NCI-H774 (cell line): ENCODE measurements around the gene UAP1L1.
"Not testable (repeated sequence)": the region's sequence is repeated elsewhere in the genome, so short reads cannot be mapped to it uniquely, and the experiment has no call there.

Experiments used
- DNase-seq: peaks from one replicate; lab custom pipeline; 2025; lab: John Stamatoyannopoulos, UW

UAP1L1 gene, protein sequence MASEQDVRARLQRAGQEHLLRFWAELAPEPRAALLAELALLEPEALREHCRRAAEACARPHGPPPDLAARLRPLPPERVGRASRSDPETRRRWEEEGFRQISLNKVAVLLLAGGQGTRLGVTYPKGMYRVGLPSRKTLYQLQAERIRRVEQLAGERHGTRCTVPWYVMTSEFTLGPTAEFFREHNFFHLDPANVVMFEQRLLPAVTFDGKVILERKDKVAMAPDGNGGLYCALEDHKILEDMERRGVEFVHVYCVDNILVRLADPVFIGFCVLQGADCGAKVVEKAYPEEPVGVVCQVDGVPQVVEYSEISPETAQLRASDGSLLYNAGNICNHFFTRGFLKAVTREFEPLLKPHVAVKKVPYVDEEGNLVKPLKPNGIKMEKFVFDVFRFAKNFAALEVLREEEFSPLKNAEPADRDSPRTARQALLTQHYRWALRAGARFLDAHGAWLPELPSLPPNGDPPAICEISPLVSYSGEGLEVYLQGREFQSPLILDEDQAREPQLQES

DNA sequence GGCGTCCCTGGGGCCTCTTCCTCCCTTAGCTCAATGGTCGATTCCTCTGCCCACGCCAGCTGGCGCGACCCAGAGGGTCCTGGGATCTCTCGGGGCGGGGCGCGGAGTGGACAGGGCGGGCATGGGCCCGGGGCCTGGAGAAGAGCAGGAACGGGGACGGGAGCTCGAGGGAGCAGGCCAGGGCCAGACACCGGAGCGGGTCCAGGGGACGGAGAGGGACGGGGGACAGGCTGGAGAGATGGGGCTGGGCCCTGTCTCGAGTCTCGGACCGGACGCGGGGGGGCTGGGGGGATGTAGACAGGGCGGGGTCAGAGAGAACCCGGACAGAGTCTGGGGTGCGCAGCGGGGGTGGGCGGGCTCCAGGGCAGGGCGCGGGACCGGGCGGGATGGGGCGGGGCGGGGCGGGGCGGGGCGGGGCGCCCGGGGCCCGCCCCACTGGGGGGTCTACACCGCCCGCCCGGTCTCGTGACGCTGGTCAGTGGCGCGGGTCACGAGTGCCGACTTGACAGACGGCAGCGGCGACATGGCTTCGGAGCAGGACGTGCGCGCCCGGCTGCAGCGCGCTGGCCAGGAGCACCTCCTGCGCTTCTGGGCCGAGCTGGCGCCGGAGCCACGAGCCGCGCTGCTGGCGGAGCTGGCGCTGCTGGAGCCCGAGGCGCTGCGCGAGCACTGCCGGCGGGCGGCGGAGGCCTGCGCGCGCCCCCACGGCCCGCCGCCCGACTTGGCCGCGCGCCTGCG is at the start of gene UAP1L1:
Gene UAP1L1 (plus strand): TSS at position 508 of the 738 bp plus-strand sequence. CDS start 16 bp downstream, at position 524.
- DNase-seq = peak; percentile 54

DNA sequence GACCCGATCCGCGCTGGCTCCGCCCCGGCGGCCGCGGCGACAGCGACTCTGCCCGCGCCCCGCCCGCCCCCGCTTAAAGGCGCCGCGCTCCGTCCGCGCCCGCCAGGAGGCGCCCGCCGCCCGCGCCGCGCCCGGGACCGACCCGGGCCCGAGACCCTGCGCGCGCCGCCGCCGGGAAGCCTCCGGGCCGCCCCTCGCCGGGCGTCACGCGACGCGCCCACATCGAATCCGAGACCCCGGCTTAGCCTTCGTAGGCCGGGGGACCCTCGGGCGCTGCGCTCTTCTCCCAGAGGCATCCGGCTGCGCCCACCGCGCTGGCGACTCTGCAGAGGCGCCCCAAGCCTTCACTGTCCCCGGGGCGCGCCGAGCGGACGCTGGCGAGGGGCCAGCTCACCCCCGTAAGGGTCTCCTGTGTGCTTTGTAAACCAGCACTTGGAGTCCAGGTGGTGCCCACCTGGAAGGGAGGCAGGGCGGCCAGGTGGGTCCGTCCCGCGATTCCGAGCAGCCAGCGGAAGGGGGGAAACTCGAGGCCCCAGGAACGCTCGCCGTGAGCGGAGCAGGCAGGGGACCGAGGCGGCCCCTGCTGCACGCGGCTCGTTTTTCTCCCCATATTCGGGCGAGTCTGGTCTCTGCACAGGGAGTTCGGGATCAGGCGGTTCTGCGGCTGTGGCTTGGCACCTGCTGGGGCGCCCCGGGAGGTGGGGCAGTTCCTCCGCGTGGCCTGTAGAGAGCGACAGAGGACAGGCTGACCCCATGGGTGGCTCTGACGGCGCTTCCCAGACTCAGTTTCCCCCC is 48.9 kb upstream of the UAP1L1 start:
- peak; percentile 69 for DNase-seq

DNA sequence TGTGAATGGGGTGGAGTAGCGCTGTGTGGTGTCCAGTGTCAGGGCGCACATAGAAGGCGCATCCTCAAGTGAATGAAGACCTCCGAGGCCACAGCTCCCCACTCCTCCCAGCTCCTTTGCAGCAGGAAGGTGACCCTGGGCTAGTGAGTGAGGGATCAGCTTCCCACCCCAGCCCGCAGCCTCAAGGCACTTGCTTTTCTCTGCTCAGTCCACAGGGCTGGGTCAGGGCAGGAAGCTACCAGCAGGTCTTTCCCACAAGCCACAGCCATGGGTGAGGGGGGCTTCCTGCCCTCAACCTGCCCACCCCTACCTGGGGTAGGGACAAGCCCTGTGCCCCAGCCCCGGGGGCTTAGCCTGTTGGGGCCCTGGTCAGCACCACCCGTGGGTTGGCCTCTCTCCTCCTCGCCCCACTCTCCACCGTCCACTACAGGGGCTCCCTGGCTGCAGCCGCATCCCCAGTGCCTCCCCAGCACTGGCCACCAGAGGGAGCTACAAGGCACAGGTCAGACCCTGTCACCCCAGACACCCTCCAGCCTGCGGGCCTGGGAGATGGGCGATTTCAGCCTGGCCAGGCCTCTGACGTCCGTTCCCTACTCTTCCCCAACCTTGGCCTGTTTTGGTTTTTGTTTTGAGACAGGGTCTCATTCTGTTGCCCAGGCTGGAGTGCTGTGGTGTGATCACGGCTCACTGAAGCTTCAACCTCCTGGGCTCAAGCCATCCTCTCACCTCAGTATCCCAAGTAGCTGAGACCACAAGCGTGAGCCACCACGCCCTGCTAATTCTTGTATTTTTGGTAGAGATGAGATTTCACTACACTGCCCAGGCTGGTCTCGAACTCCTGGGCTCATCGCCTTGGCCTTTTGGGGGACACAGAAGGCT is 48.0 kb upstream of the UAP1L1 start:
- DNase-seq = peak; percentile 38

DNA sequence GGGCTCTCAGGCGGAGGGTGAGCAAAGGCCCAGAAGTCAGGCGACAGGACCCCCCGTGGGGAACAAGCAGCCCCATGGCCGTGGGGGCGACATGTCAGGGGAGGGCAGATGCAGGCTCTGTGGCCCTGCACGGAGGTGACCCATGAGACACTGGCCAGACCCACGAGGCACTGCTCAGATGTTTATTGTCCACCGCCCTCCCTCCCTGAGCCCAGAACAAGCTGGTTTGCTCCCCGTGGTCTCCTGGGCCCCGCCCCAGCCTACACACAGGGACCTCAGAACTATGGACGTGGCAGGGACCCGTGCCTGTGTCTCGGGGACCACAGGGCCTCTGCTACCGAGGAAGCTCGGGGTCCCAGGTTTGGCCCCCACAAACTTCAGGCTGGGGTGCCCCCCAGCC is 47.3 kb upstream of the UAP1L1 start:
- no peak for DNase-seq

DNA sequence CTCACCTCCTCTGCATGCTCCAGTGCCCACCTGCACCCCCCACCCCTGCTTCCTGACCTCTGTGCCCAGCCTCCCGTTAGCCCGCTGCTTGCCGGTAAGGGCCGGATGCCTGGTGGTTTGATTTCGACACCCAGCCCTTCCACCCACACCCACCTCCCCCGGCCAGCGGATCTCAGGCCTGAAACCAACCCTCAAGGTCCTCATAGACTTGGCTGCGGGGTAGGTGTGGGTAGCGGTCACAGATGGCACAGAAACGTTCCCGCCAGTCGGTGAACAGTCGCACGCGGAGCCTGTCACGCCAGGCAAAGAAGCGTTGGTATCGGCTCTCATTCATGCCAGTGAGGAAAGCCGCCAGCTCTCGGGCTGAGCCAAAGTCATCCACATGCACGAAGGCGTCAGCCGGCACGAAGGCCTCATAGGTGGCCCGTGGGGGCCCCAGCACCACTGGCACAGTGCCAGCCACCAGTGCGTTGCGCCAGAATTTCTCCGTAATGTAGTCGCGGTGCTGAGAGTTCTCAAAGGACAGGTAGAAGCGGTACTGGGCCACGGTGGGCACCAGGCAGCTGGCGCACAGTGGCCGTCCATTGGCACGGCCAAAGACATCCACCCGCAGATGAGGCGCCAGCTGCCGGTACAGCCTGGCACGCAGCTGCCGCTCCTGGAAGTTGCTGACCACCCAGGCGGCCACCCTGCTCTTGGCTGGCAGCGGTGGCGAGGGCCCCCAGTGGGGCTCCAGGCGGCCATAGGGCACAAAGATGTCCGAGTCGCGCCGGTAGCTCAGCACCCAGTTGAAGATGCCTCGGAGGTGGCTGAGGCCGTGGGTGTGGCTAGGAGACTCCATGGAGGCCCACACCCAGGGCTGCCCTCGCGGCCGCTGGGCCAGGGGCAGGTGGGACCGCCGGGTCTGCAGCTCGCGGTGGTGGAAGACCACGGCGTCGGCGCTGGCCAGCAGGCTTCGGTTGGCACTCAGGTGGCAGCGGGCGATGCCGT is 46.5 kb upstream of the UAP1L1 start:
- DNase-seq = no peak

DNA sequence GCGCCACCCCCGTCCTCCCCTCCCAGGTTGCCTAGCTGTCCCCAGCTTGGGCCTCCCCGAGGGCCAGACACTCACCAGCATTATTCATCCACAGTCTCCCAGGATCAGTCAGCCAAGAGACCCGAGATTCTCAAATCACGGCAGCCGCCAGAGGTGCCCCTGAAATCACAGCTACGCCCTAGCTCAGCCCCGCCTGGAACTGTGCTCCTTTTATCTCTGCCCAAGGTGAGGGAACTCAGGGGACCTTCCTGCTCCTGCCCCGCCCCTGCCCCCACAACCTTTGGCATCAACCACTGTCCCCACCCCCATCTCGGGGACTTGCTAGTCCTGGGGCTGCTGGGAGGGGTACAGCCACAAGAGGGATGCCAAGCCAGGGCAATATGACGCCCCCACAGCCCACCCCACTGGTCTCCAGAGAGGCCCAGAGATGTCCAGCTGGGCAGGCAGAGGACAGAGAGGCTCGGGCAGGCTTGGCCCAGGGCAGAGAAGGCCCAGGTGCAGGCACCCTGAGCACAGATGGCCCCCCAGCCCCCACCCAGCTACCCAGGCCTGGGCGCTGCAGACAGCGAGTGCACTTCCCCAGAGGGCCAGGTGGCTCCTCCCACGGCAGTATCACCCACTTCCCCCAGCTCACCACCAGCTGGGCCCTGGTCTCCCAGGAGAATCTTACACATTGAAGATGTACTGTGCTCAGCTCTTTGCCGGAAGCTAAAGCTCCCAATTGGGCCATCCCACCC is 45.2 kb upstream of the UAP1L1 start, which contains the start of gene FUT7:
Gene FUT7 (minus strand): TSS at position 185 of the 737 bp plus-strand sequence. CDS start 97 bp downstream, at position 88.
- no peak for DNase-seq

DNA sequence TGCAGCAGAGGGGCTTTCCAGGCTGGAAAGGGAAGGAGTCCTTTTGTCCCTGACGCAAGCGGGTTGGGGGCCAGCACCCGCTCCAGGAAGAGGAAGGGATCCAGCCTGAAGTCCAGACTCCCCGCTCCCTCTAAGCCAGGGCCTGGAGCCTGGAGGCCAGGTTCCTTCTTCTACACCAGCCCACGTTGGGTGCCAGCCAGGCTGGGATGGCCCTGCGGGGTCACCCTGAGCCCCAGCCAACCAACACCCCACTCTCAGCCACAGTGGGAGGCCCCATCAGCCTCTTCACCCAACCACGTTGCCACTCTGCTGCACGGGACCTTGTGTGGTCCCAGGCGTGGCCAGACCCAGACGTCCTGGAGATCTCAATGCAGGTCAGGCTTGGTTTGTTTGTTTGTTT is 44.5 kb upstream of the UAP1L1 start:
- DNase-seq = no peak

DNA sequence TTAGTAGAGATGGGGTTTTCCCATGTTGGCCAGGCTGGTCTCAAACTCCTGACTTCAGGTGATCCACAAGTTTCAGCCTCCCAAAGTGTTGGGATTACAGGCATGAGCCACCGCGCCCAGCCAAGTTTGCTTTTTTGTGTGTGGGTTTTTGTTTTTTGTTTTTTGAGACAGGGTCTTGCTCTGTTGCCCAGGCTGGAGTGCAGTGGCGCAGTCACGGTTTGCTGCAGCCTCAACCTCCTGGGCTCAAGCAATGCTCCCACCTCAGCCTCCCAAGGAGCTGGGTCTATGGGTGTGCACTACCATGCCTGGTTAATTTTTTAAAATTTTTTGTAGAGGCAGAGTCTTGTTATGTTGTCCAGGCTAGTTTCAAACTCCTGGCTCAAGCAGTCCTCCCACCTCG is 43.8 kb upstream of the UAP1L1 start:
- not testable (repeated sequence) for DNase-seq

DNA sequence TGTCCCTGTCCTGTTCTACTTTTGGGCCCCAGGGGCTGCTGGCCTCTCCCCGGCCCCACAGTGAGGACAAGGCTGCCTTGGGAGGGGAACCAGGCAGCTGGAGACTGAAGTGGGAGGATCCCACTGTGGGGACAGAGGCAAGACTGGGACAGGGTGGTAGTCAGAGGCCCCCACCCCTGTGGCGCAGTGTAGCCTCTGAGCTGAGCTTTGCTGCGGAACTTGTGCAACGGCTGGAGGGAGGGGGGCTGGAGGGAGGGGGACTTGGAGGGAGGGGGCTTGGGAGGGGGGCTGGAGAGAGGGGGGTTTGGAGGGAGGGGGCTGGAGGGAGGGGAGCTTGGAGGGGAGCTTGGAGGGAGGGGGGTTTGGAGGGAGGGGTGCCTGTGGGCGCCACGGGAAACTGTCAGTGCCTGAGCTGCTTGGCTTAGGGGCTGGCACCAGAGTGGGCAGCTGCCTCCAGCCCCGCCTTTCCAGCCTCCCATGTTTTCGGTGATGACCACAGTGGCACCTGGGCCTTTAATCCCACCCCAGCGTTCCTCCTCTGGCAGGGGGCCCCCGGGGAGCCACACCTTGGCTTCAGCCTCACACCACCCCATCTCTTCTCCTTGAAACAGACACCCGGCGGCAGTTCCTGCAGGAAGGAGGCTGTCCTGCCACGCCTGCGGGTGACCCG is 43.1 kb upstream of the UAP1L1 start:
- no peak for DNase-seq

DNA sequence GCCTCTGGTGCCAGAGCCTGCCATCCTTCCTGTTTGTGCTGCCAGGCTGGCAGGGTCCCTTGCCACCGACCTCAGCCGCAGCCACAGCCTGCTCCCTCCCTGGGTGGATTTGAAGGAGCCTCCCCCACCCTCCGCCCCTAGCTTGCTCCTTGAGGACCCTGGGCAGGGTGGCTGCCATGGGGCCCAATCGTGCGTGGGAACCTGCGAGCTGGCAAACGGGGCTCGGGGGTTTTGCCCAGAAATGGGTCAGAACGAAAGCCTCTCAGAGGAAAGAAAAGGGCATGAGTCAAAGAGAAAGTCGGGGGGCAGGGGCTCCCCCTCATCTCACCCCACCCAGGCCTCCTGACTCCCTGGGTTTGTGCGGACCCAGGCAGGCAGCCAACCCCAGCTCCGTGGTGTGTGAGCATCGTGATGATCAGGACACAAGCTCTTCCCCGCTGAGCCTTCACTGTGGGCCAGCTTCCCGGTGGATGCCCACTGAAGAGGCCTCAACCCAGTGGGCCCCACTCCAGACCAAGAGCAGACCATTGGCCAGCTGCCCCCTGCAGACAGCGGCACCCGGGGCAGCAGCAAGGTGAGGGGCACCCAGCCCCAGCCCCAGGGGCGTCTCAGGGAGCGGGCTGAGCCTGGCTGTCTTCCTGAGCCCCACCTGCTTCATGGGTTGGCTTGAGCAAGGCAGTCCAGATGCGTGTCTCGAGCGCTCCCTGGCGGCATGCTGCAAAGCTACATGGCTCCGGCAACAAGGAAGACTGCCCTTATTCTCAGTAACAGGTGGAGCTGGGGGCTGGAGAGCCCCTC is 42.4 kb upstream of the UAP1L1 start:
- DNase-seq = peak; percentile 87

DNA sequence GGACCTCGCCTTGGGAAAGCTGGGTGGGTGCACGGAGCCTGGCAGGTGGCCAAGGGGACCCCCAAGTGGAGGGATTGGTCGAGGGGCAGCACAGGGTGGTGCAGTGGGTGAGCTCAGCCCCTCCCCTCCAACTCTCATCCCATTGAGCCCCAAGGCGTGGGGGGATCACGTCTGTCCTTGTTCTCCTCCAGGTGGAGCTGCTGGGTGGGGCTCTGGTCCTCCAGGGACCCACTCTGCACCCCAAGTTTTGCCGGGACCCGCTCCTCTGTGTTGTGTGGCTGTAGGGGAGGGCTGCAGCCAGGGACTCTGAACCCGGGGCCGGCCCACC is 41.8 kb upstream of the UAP1L1 start:
- no peak for DNase-seq

DNA sequence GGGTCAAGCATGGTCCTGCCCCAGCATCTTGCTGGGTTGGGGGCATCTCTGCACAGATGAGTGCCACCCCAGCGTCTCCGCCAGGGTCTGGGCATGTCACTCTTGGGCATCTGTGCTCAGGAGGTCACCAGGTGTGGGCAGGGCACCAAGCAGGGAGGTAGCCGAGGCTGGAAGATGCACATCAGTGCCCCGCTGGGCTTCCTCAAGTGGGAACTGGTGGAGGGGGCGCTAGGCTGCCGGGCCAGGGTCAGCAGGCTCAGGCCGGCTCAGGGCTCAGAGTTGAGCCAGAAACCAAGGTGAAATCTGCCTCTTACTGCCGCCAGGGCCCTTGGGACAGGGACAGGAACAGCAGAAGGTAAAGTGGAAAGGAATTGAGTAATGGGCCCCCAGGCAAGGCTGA is 41.4 kb upstream of the UAP1L1 start:
- DNase-seq = no peak

DNA sequence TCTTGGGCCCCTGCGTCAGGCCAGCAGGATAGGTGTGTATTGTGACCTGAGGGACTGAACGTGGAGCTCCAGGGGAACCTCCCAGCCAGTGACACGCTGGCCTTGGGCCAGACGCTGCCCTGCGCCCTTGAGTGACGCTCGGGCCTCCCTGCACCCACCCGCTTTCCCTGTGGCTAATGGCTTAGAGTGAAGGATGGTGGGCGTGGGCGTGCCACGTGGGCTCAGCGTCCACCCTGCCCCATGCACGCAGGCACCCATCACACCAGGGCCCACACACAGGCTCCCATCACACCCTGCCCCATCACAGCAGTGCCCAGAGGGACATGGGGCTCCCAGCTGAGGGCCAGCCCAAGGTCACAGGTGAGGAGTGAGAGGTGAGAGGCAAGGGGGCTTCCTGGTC is 40.3 kb upstream of the UAP1L1 start:
- no peak for DNase-seq

DNA sequence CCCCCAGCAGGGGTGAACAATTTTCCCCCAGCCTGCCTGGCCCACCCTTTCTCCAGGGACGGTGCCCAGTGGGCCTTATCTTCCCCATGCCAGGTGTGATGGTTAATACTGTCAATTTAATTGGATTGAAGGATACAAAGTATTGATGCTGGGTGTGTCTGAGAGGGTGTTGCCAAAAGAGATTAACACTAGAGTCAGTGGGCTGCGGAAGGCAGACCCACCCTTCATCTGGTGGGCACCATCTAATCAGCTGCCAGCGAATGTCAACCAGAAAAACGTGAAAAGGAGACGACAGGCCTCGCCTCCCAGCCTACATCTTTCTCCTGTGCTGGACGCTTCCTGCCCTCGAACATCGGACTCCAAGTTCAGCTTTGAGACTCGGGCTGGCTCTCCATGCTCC is 39.8 kb upstream of the UAP1L1 start:
- no peak for DNase-seq

DNA sequence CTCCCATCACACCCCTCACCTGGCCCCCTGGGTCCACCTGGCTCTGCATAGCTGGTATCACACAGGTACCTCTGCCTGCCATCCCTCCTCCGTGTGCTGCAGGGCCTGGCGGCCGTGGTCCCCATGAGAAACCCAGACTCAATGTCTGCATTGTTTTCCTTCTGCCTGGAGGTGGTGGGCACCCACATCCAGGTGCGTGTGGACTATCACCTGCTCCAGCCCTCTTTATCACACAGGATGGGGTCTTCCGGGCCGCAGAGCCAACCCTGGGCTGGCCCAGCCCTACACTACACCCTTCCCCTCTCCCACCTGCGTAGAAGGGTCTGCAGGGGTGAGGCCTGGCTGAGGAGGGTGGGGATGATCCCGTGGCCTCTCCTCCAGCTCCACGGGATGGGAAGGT is 38.4 kb upstream of the UAP1L1 start:
- DNase-seq = no peak

DNA sequence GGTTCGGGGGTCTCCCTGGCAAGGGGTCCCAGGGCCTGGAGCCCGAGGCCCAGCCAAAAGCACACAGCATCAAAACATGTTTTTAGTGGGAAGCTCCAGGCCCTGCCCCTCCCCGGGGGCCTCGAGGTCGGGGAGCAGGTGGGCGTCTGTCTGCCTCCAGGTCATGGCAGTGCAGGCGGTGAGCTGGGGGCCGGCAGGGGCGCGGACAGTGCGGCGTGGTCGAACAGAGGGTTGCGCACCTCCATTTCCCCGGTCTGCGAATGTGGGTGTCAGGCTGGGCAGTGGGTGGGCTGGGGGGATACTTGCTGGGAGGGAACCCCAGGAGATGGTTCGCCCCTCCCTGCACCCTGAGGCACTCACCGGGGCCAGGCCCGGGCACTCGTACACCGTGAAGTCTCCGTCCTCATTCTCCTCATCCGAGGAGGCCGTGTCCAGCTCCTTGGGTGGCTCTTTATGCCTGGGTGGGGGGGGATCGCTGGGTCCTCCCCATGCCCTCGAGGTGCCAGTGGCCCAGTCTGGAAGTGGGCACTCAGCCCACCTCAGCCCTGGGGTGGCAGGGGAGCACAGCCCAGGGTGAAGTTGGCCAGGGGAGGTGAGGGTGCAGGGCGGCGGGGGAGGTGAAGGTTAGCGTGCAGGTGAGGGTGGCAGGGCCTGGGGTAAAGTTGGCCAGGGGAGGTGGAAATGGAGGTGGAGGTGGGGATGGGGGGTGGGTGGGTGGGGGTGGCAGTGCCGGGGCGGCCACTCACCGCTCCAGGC is 37.5 kb upstream of the UAP1L1 start:
- no peak for DNase-seq

DNA sequence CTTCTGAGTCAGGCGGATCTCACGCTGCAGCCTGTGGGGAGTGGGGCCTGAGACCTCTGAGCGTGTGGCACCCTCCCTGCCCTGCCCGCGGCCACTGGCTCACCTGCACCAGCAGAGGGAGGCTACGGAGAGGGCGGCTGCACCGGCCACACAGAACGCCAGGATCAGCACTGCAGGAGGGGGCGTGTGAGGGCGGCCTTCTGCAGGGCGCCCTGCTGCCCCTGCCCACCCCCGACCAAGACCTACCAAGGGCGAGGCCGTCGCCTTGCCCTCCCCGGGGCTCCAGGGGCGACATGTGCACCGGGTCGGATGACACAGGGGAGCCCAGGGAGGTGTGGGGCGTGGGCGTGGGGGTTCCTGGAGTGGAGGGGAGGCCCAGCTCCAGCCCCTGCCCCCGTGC is 36.7 kb upstream of the UAP1L1 start:
- DNase-seq = no peak
